Astrocyte (in vitro differentiated cells and primary cell): Measurements from ENCODE around the gene GAD1. TPM values are rescaled to one million over a fixed set of nuclear protein-coding genes. Genes with fewer than 3 reads are reported as not detected.

Experiments used
- DNase-seq: peaks from one replicate; pipeline ENCODE4 v3.0.0-alpha.2; 2010; ENCODE audit warnings: low read depth
- FAIRE-seq: peaks from 2 replicates; lab custom pipeline; 2011; peaks lifted over from hg19 to GRCh38; lab: Jason Lieb, UNC
- H2AFZ ChIP-seq: 2 replicates; pipeline ENCODE4 v1.6.0; 2012; ENCODE audit warnings: low read depth, low read length, inconsistent platforms
- H3K27ac ChIP-seq: 2 replicates; pipeline ENCODE4 v1.5.1; 2011; ENCODE audit warnings: low read depth, low read length, inconsistent platforms
- H3K27me3 ChIP-seq: 2 replicates; pipeline ENCODE4 v1.6.0; 2011; ENCODE audit warnings: low read length, inconsistent platforms; ENCODE audit not compliant: insufficient read depth
- H3K36me3 ChIP-seq: 2 replicates; pipeline ENCODE4 v1.5.1; 2011; ENCODE audit warnings: low read length, inconsistent platforms; ENCODE audit not compliant: insufficient read depth
- H3K4me1 ChIP-seq: 2 replicates; pipeline ENCODE4 v1.5.1; 2011; ENCODE audit warnings: low read length, inconsistent platforms; ENCODE audit not compliant: insufficient read depth
- H3K4me2 ChIP-seq: 2 replicates; pipeline ENCODE4 v1.6.0; 2012; ENCODE audit warnings: low read length, inconsistent platforms
- H3K4me3 ChIP-seq: 2 replicates; pipeline ENCODE4 v1.5.1; 2011; ENCODE audit warnings: low read depth, mild to moderate bottlenecking, low read length, inconsistent platforms; ENCODE audit not compliant: insufficient read depth
- H3K79me2 ChIP-seq: 2 replicates; pipeline ENCODE4 v1.6.0; 2012; ENCODE audit warnings: mild to moderate bottlenecking, low read length, inconsistent platforms; ENCODE audit not compliant: insufficient read depth
- H3K9ac ChIP-seq: 2 replicates; pipeline ENCODE4 v1.6.0; 2012; ENCODE audit warnings: mild to moderate bottlenecking, low read length, inconsistent platforms
- H3K9me3 ChIP-seq: 2 replicates; pipeline ENCODE4 v1.5.1; 2012; ENCODE audit warnings: low read depth, mild to moderate bottlenecking, low read length, inconsistent platforms; ENCODE audit not compliant: insufficient read depth
- H4K20me1 ChIP-seq: 2 replicates; pipeline ENCODE4 v1.6.0; 2012; ENCODE audit warnings: low read length, inconsistent platforms; ENCODE audit not compliant: insufficient read depth
- H3K27ac Mint-ChIP-seq: one replicate; pipeline ENCODE4 v1.8.0; 2021; ENCODE audit warnings: mild to moderate bottlenecking, mixed read lengths; ENCODE audit not compliant: unreplicated experiment
- H3K27me3 Mint-ChIP-seq: one replicate; pipeline ENCODE4 v1.8.0; 2021; ENCODE audit warnings: low read depth, mixed read lengths; ENCODE audit not compliant: unreplicated experiment
- H3K36me3 Mint-ChIP-seq: one replicate; pipeline ENCODE4 v1.8.0; 2021; ENCODE audit warnings: low read depth, mixed read lengths; ENCODE audit not compliant: unreplicated experiment
- H3K4me1 Mint-ChIP-seq: one replicate; pipeline ENCODE4 v1.8.0; 2021; ENCODE audit warnings: low read depth, mixed read lengths; ENCODE audit not compliant: unreplicated experiment
- H3K4me3 Mint-ChIP-seq: one replicate; pipeline ENCODE4 v1.8.0; 2021; ENCODE audit warnings: mild to moderate bottlenecking, moderate library complexity, mixed read lengths; ENCODE audit not compliant: unreplicated experiment
- H3K9me3 Mint-ChIP-seq: one replicate; pipeline ENCODE4 v1.8.0; 2021; ENCODE audit warnings: mild to moderate bottlenecking, mixed read lengths; ENCODE audit not compliant: unreplicated experiment
- EZH2 ChIP-seq: IDR thresholded peaks from 2 replicates; pipeline ENCODE4 v1.6.1; 2012; ENCODE audit warnings: mild to moderate bottlenecking, low read length, inconsistent platforms; ENCODE audit not compliant: insufficient read depth
- total RNA-seq: library from RNA; stranded (reverse); gene quantifications from 2 replicates; pipeline ENCODE4 v1.2.1, GENCODE V29; 2021
- TF ChIP-seq, protein P1 (sequence below): IDR thresholded peaks from 2 replicates; pipeline ENCODE4 v1.5.1; 2011; ENCODE audit warnings: low read depth, mild to moderate bottlenecking, inconsistent platforms, low read length, moderate library complexity; ENCODE audit not compliant: insufficient read depth

Gene GAD1
- total RNA-seq, 1 donor from 2014 or later: 4.5 TPM

DNA sequence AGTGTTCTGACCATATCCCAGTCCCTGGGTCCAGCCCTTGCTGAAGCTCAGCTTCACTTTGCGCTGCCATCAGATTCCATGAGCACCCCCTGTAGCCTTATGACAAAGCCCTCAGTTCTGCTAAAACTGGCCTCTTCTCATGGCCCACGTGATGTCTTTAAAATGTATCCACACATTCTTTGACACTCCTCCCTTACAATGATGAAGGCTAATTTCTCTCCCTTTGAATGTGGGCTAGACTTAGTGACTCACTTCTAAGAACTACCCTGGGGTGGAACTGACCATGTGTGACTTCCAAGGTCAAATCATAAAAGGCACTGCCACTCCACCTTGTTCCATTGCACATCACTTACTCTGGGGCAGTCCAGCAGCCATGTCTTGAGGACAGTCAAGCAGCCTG, 67.0 kb downstream of the GAD1 start:
- Mint-ChIP-seq H3K27ac (no peak overlapping the region), H3K4me1 (peaks cover 15% of the 10 kb centered on the region), H3K9me3 (peaks cover 6% of the 10 kb centered on the region), H3K36me3 (no peaks in the 10 kb centered on the region), H3K27me3 (peaks cover 7% of the 10 kb centered on the region), H3K4me3 (no peak overlapping the region)
- peak; percentile 30 for DNase-seq
- Histone ChIP-seq H3K9me3 (no peaks in the 10 kb centered on the region), H4K20me1 (no peaks in the 10 kb centered on the region), H3K4me2 (no peak overlapping the region), H3K79me2 (no peaks in the 10 kb centered on the region), H3K36me3 (no peaks in the 10 kb centered on the region), H3K27ac (no peak overlapping the region), H3K4me3 (no peak overlapping the region), H3K4me1 (peaks cover 12% of the 10 kb centered on the region), H3K9ac (no peak overlapping the region), H3K27me3 (no peaks in the 10 kb centered on the region), H2AFZ (no peak overlapping the region)
- TF ChIP-seq EZH2: no peak
- TF ChIP-seq, protein P1, sequence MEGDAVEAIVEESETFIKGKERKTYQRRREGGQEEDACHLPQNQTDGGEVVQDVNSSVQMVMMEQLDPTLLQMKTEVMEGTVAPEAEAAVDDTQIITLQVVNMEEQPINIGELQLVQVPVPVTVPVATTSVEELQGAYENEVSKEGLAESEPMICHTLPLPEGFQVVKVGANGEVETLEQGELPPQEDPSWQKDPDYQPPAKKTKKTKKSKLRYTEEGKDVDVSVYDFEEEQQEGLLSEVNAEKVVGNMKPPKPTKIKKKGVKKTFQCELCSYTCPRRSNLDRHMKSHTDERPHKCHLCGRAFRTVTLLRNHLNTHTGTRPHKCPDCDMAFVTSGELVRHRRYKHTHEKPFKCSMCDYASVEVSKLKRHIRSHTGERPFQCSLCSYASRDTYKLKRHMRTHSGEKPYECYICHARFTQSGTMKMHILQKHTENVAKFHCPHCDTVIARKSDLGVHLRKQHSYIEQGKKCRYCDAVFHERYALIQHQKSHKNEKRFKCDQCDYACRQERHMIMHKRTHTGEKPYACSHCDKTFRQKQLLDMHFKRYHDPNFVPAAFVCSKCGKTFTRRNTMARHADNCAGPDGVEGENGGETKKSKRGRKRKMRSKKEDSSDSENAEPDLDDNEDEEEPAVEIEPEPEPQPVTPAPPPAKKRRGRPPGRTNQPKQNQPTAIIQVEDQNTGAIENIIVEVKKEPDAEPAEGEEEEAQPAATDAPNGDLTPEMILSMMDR: no peak
- FAIRE-seq: no peak

DNA sequence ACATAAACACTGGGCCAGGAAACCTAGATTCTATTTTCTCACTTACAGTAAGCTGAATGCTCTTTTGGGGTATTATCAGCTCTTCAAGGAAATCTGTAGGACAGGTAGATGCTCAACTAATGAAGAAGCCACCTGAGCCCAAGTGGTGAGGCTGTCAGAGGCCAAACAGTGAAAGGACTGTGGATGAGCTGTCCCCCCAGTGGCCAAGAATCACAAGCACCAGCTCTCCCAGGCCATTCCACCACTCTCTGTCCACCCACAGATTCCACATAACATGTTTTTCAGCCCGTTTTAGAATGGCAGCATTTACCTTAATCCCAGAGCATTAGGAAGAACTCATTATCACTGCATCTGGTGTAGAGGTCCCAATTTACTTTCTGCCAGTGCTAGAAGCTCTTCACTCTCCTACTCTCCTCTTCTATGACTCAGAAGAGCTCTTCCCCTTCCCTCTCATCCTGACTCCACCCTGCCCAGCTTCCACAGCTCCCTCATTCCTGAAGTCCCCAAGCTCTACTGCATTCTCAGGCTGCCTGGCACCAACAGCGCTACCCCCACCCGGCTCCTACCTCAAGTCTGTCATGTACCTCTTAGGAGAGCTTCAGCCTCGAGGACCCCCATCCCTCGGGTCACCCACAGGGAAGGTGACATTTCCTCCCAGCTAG, 68.6 kb downstream of the GAD1 start:
- FAIRE-seq: peak; percentile 43

More for the DNA sequence above, 68.6 kb downstream of the GAD1 start:
- Mint-ChIP-seq H3K4me1 (peaks cover 15% of the 10 kb centered on the region), H3K27ac (peak overlapping the region; percentile 89), H3K27me3 (peaks cover 4% of the 10 kb centered on the region), H3K4me3 (peak overlapping the region; percentile 36), H3K9me3 (peaks cover 6% of the 10 kb centered on the region), H3K36me3 (no peaks in the 10 kb centered on the region)
- DNase-seq: peak; percentile 25
- H3K79me2 ChIP-seq: no peaks in the 10 kb centered on the region
- H4K20me1 ChIP-seq: no peaks in the 10 kb centered on the region
- H3K9ac ChIP-seq: no peak overlapping the region
- TF ChIP-seq EZH2: no peak
- TF ChIP-seq, protein P1: no peak
- H3K36me3 ChIP-seq: no peaks in the 10 kb centered on the region
- no peak overlapping the region for H3K27ac ChIP-seq
- no peak overlapping the region for H3K4me2 ChIP-seq
- H3K9me3 ChIP-seq: no peaks in the 10 kb centered on the region
- no peak overlapping the region for H2AFZ ChIP-seq
- no peak overlapping the region for H3K4me3 ChIP-seq
- no peaks in the 10 kb centered on the region for H3K27me3 ChIP-seq
- H3K4me1 ChIP-seq: peaks cover 12% of the 10 kb centered on the region
